ENCODE measurements around the gene MOK. TPM values are rescaled to one million over a fixed set of nuclear protein-coding genes. Genes with fewer than 3 reads are reported as not detected.
"Not testable (repeated sequence)": the region's sequence is repeated elsewhere in the genome, so short reads cannot be mapped to it uniquely, and the experiment has no call there.

The MOK gene
- total RNA-seq, 2 donors from 2014 or later: 8.4 to 10.0 TPM

- intact Hi-C loops (cut with DNase I): no loop called here
- DNase-seq (ENCODE audit: low spot score): peak; percentile 73
Measured at GRCh38 chr14:102325791-102326345, 20.9 kb upstream of the MOK start.

GRCh38 chr14:102323102-102323501, 18.1 kb upstream of the MOK start:
- intact Hi-C loops (cut with DNase I): no loop called here

GRCh38 chr14:102321456-102322422, 16.8 kb upstream of the MOK start:
- intact Hi-C loops (cut with DNase I): no loop called here
- no peak for DNase-seq (ENCODE audit: low spot score)

More at GRCh38 chr14:102323102-102323501, 18.1 kb upstream of the MOK start:
- peak; percentile 89 for DNase-seq (ENCODE audit: low spot score)

- DNase-seq (ENCODE audit: low spot score): peak; percentile 34
- intact Hi-C loops (cut with DNase I): no loop called here
Measured at GRCh38 chr14:102320671-102321455, 15.9 kb upstream of the MOK start.

- intact Hi-C loops (cut with DNase I): no loop called here
Measured at GRCh38 chr14:102320033-102320660, 15.2 kb upstream of the MOK start.

GRCh38 chr14:102319351-102320032, 14.5 kb upstream of the MOK start, which contains the start of gene ZNF839:
Gene ZNF839, plus strand, starts transcription at chr14:102319746. Its CDS starts 20 bp downstream, at chr14:102319766.
- intact Hi-C loops (cut with DNase I): no loop called here
- DNase-seq (ENCODE audit: low spot score): peak; percentile 98

More at GRCh38 chr14:102320033-102320660, 15.2 kb upstream of the MOK start:
- peak; percentile 83 for DNase-seq (ENCODE audit: low spot score)

GRCh38 chr14:102318781-102319276, 13.9 kb upstream of the MOK start:
- intact Hi-C loops (cut with DNase I): no loop called here
- peak; percentile 69 for DNase-seq (ENCODE audit: low spot score)

GRCh38 chr14:102317564-102318248, 12.7 kb upstream of the MOK start:
- no peak for DNase-seq (ENCODE audit: low spot score)
- intact Hi-C loops (cut with DNase I): no loop called here

GRCh38 chr14:102316743-102317563, 12.0 kb upstream of the MOK start:
- intact Hi-C loops (cut with DNase I): no loop called here
- peak; percentile 98 for DNase-seq (ENCODE audit: low spot score)

GRCh38 chr14:102316338-102316742, 11.4 kb upstream of the MOK start:
- intact Hi-C loops (cut with DNase I): no loop called here
- peak; percentile 26 for DNase-seq (ENCODE audit: low spot score)

- DNase-seq (ENCODE audit: low spot score): no peak
- intact Hi-C loops (cut with DNase I): no loop called here
Measured at GRCh38 chr14:102315121-102315520, 10.2 kb upstream of the MOK start.

GRCh38 chr14:102314242-102315011, 9.5 kb upstream of the MOK start:
- intact Hi-C loops (cut with DNase I): loop anchor here (5.0 kb wide), 1 partner anchor 82 kb away; no protein-coding TSS in a partner anchor
- peak; percentile 96 for DNase-seq (ENCODE audit: low spot score)

- no peak for DNase-seq (ENCODE audit: low spot score)
- intact Hi-C loops (cut with DNase I): no loop called here
Measured at GRCh38 chr14:102303664-102304063, 1.3 kb downstream of the MOK start.

GRCh38 chr14:102298303-102299070, 6.5 kb downstream of the MOK start:
- intact Hi-C loops (cut with DNase I); DNase-seq (ENCODE audit: low spot score): not testable (repeated sequence)

GRCh38 chr14:102297436-102298170, 7.4 kb downstream of the MOK start:
- no peak for DNase-seq (ENCODE audit: low spot score)
- intact Hi-C loops (cut with DNase I): no loop called here
